Umbilical cord (tissue), 2 donors: ENCODE measurements around the gene PSME1. TPM values are rescaled to one million over a fixed set of nuclear protein-coding genes. Genes with fewer than 3 reads are reported as not detected.

Source experiments
- DNase-seq: peaks from one replicate; pipeline ENCODE4 v3.0.0-alpha.2; 2015; ENCODE audit warnings: low spot score
- total RNA-seq: library from RNA; depleted of rRNA; stranded (reverse); fragments of >200 nt; gene quantifications from one replicate; pipeline ENCODE4 v1.2.3, GENCODE V29; 2014; ENCODE audit warnings: low replicate concordance; ENCODE audit not compliant: insufficient read depth

Gene PSME1
- total RNA-seq, 1 donor from 2014 or later = 35.4 TPM

DNA sequence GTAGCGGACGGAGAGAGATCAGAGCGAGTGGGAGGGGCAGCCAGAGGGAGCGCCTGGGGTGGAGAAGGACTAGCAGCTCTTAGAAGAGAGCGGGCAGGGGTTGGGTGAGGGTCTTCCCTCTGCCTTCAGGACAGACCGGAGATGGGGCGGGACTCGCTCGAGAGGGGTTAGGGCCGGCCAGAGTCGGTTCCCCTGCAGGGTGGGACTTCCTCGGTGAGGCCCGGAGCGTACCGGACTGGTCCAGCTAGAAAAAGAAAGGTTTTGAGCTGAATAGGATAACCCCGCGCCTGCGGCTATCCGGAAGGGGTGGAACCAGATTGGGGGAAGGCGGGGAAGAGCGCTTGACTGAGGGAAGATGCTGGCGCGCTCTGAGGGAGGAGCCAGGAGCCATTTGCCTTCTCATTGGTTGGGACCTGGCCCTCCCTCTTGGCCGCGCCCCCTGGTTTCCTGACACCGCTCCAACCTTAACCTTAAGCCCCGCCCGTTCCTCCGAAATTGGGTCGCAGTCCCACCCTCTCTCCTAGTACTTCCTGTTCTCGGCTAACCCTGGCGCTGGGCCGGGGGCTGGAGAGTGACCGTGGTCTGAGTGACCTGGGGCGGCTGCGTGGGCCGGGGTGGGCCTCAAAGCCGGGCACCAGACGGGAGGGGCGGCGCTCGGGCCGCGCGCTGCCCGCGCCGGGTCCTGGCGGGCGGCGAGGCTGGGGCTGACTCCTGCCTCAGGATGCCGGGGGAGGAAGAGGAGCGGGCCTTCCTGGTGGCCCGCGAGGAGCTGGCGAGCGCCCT lies 11.2 kb downstream of the PSME1 start, which contains the start of gene RNF31:
TSS of gene RNF31 (plus strand) at position 521 of the 783 bp plus-strand sequence. CDS start at position 722, 201 bp downstream.
- peak; percentile 99 for DNase-seq

DNA sequence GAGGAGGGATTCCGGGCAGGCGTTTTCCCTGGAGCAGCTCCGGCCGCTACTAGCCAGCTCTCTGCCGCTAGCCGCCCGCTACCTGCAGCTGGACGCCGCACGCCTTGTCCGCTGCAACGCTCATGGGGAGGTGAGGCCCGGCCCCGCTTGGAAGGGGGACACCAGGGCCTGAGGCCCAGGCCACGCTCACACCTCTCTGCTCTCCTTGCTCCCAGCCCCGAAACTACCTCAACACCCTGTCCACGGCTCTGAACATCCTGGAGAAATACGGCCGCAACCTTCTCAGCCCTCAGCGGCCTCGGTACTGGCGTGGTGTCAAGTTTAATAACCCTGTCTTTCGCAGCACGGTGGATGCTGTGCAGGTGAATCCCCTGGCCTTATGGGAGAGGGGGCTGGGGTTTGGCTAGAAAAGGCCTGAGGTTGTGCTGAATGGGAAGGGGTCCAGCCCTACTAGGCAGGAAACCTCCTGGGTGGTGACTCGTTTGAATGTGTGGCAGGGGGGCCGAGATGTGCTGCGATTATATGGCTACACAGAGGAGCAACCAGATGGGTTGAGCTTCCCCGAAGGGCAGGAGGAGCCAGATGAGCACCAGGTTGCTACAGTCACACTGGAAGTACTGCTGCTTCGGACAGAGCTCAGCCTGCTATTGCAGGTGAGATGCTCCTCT lies 11.9 kb downstream of the PSME1 start:
- DNase-seq = no peak

DNA sequence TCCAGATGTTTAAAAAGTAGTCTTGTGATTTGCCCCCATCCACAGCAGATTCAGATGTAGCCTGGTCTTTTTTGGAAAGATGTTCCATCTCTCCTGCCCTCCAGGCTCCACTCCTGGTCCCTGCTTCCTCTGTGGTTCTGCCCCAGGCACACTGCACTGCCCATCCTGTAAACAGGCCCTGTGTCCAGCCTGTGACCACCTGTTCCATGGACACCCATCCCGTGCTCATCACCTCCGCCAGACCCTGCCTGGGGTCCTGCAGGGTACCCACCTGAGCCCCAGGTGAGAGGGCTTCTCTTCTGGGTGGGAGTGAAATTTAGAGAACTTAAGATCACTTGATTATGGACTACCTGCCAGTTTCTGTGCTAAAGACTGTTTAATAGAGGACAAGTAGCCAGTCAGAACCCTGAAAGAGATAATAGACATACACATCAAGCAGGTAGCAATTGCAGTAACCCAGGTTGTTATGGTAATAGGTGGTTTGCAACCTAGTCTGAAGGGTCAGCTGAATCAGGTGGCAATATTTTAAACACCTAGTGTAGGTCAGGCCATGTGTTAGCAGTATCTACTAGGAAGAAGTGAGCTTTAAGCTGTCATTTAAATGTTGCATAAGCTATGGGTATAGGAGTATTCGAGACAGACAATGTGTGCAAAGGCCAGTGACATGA lies 13.4 kb downstream of the PSME1 start:
- no peak for DNase-seq

DNA sequence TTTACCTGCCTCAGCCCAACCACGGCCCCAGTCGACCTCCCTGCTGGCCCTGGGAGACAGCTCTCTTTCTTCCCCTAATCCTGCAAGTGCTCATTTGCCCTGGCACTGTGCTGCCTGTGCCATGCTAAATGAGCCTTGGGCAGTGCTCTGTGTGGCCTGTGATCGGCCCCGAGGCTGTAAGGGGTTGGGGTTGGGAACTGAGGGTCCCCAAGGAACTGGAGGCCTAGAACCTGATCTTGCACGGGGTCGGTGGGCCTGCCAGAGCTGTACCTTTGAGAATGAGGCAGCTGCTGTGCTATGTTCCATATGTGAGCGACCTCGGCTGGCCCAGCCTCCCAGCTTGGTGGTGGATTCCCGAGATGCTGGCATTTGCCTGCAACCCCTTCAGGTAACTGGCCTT lies 14.1 kb downstream of the PSME1 start:
- DNase-seq = no peak

DNA sequence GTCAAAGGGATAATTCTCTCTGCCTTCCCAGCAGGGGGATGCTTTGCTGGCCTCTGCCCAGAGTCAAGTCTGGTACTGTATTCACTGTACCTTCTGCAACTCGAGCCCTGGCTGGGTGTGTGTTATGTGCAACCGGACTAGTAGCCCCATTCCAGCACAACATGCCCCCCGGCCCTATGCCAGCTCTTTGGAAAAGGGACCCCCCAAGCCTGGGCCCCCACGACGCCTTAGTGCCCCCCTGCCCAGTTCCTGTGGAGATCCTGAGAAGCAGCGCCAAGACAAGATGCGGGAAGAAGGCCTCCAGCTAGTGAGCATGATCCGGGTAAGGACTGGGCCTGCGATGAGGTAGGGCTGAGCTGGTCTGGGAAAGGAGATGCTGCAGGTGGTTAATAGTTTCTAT lies 14.6 kb downstream of the PSME1 start:
- no peak for DNase-seq

DNA sequence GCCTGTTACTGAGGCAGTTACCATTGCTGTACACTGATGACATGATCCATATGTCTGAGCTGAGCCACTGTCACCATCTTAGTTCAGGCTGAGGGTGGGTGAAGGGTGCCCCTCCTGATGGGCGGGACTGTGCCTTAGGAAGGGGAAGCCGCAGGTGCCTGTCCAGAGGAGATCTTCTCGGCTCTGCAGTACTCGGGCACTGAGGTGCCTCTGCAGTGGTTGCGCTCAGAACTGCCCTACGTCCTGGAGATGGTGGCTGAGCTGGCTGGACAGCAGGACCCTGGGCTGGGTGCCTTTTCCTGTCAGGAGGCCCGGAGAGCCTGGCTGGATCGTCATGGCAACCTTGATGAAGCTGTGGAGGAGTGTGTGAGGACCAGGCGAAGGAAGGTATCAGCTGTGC lies 15.0 kb downstream of the PSME1 start:
- DNase-seq = no peak

DNA sequence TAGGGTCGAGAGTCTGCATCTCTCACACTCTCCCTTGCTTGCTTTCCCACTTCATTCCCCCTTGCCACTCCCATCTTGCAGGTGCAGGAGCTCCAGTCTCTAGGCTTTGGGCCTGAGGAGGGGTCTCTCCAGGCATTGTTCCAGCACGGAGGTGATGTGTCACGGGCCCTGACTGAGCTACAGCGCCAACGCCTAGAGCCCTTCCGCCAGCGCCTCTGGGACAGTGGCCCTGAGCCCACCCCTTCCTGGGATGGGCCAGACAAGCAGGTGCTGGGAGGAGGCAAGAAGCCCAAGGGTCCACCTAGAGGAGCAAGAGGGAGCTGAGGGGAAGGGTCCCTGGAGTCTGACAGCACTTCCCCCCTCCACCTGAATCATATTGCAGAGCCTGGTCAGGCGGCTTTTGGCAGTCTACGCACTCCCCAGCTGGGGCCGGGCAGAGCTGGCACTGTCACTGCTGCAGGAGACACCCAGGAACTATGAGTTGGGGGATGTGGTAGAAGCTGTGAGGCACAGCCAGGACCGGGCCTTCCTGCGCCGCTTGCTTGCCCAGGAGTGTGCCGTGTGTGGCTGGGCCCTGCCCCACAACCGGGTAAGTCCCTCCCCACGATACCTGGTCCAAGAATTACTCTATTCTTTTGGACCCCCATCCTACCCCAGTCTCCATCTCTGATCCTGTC lies 15.5 kb downstream of the PSME1 start:
- no peak for DNase-seq

DNA sequence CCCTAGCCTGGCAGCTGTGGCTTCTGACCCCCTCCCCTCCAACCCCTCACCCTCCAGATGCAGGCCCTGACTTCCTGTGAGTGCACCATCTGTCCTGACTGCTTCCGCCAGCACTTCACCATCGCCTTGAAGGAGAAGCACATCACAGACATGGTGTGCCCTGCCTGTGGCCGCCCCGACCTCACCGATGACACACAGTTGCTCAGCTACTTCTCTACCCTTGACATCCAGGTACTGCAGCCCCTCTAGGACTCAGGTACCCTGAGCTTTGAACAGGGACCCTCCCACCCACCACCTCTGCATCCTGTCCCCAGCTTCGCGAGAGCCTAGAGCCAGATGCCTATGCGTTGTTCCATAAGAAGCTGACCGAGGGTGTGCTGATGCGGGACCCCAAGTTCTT lies 19.1 kb downstream of the PSME1 start:
- no peak for DNase-seq

DNA sequence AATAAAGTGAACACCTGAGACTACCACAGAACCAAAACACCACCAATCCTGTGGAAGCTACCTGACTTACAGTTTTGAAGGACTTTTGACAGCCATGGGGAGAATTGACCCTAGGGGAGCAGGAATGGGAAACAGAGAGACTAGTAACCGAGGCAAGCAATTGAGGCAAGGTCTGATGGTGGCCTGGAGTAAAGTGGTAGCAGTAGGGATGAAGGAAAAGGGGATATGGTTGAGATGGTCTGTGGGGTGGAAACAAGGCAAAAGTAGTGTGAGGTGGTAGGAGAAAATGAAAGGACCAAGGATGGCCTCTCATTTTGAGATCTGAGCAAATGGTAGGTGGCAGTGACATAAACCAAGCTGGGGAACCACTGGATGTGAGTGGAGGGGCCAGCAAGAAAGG lies 20.8 kb downstream of the PSME1 start:
- DNase-seq = no peak

DNA sequence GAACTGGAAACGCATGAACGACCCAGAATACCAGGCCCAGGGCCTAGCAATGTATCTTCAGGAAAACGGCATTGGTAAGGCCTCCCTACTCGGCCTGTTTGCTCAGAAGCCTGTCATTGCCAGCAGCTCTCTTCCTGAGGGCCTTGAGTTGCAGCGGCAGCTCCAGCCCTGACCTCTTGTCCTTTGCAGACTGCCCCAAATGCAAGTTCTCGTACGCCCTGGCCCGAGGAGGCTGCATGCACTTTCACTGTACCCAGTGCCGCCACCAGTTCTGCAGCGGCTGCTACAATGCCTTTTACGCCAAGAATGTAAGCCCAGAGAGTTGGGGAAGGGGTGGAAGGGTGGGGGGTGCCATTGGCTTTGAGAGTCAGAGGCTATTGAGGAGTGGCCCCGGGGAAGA lies 21.3 kb downstream of the PSME1 start:
- no peak for DNase-seq

DNA sequence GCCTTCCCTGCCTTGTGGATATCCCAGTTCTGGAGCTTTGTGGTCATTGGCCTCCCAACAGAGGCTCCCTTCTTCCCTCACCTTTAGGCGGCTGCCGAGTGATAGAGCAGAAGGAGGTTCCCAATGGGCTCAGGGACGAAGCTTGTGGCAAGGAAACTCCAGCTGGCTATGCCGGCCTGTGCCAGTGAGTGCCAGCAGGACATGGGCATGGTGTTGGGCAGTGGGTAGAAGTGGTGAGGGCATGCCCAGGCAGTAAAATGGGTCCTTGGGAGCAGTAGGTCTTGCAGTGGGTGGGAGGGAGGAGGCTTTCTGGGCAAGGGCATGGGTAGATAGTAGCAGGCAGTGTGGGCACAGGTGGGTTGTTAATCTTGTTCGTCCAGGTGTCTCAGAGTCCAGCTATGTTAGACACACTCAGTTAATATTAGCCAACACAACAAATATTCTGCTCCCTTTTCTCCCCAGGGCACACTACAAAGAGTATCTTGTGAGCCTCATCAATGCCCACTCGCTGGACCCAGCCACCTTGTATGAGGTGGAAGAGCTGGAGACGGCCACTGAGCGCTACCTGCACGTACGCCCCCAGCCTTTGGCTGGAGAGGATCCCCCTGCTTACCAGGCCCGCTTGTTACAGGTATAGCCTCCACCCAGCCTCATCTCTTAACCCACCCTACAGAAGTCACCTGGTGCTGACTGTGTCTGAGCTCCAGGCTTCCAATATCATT lies 23.9 kb downstream of the PSME1 start:
- DNase-seq = no peak

DNA sequence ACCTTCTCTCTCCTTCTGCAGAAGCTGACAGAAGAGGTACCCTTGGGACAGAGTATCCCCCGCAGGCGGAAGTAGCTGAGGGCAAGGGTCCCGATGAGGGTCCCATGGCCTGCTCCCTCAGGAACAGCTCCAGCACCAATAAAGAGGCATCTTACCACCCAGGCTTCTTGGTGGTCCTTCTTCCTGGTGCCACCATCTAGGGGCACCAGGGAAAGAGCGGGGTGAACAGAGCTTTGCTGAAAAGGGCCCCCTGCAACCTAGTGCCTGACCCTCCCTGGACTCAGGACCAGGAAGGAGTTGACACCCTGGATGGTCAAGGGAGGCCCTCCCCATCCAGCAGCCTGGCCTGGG lies 24.5 kb downstream of the PSME1 start:
- DNase-seq = no peak

DNA sequence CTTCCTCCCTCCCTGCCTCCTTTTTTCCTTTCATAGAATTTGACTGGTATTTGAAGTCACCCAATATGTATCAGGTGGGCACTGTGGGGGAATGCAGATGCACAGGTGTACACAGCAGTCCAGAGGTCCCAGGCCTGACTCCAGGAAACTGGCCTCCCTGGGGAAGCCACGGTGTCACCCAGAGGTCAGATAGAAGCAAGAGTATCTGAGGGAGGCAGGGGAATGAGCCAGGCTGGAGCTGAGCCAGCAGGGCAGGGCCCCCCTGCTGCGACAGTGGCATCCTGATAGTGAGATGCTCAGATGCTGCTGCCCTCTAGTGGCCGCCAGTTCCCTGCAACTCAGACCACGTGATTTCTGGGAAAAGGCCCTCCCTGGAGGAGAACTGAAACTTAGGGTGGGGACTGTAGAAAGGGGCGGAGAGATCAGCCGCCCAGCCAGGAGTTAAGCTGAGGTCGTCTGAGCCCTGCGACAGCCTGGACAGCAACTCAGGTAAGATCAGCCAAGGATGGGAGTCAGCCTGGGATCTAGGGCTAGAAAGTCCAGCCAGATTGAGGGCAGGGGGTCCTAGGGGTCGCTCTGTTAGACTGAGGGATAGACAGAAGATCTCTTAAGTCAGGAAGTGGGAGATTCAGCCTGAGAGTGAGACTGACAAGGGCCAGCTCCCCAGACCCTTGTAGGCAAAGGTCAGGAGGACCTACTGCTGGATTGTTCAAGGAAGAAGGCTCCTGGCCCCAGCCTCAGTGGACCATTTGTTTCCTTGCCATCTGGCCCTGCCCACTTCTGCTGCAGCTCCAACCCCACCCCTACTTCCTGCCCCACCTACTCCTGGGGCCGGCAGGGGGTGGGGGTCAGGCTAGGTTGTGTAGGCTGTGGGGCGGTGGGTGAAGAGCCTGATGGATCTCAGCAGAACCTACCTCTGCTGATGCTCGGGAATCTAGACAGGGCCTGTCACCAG lies 25.1 kb downstream of the PSME1 start, which contains the start of gene IRF9:
TSS of gene IRF9 (plus strand) at position 416 of the 955 bp plus-strand sequence. CDS start 880 bp downstream, outside the sequence.
- peak; percentile 97 for DNase-seq

DNA sequence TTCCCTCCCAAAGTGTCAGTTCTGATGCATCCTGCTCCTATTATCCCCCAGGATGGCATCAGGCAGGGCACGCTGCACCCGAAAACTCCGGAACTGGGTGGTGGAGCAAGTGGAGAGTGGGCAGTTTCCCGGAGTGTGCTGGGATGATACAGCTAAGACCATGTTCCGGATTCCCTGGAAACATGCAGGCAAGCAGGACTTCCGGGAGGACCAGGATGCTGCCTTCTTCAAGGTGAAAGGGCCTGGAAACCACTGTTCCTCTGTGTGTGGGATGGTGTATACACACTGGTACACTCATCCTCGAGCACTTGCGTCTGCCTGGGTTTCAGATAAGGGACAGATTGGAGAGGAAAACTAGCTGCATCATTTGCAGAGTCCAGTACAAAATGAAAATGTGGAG lies 26.1 kb downstream of the PSME1 start:
- DNase-seq = no peak

DNA sequence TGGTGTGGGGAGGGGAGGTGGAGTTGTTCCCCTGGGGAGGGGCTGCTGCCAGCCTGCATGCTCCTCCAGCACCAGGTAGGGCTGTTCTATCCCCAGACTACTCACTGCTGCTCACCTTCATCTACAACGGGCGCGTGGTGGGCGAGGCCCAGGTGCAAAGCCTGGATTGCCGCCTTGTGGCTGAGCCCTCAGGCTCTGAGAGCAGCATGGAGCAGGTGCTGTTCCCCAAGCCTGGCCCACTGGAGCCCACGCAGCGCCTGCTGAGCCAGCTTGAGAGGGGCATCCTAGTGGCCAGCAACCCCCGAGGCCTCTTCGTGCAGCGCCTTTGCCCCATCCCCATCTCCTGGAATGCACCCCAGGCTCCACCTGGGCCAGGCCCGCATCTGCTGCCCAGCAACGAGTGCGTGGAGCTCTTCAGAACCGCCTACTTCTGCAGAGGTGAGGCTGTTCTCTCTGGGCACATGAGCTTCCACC lies 28.6 kb downstream of the PSME1 start:
- no peak for DNase-seq

DNA sequence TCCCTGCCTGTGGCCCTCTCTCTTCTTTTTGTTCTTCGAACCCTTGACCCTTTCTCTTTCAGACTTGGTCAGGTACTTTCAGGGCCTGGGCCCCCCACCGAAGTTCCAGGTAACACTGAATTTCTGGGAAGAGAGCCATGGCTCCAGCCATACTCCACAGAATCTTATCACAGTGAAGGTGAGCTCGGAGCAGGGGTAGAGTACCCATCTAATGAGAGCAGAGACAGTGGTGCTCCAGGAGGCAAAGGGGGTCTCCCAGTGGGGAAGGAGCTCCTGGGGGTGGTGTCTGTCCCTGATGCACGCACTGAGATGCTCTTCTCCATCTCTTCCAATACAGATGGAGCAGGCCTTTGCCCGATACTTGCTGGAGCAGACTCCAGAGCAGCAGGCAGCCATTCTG lies 29.8 kb downstream of the PSME1 start:
- no peak for DNase-seq

DNA sequence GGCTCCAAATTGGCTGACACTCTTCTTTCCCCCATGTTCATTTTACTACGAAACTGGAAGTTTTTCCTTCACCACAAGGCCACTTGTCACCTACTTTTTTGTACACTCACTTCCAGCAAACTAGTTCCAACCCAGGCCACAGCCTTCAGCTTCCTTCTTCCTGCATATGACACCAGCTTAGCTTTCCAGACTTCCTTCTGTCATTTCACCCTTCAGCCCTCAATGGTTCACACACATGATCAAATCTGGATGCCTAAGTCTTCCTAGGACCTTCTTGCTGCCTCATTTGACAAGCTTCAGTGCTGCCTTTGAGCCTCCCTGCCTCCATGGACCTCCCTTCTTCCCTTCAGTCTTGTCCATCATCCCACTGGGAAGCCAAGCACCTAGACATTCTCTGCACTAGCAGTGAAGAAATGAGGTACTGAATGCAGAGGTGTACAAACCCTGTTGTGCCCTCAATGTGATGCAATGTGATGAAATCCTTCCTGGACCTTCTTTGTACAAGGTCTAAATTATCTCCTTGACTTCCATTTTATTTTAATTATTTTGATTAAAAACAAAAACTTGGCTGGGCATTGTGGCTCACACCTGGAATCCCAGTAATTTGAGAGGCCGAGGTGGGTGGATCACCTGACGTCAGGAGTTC lies 31.6 kb downstream of the PSME1 start:
- DNase-seq = no peak

DNA sequence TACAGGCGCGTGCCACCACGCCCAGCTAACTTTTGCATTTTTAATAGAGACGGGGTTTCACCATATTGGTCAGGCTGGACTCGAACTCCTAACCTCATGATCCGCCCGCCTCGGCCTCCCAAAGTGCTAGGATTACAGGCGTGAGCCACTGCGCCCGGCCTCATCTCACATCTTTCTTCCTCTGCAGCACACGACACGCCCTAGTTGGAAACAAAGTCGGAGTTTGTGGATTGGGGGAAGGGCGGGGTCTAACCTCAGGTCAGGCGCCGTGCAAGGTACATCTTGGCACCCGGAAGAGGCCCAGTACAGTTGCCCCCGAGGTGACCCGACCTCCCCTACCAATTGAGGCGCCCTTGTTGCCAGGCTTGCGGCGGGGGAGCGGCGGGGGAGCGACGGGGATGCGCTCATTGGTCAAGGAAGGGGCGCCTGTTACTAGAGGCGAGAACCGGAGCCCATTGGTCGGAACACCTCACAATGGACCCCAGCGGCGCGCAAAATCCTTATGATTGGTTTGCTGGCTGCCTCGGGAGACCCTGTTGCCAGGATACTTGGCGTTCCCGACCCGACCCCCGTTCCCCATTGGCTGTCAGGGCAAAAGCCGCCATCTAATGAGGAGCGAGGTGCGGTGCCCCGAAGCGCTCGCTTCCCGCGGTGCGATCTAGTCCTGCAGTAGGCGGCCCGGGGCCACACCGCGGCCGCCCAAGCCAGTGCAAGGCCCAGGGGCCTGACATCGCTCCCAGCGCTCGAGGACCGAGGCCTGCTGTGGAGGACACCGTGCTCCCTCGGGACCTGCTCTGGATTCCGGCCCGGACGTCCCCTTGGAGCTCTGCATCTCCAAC lies 35.6 kb downstream of the PSME1 start, which contains the start of gene REC8:
TSS of gene REC8 (plus strand) at position 659 of the 839 bp plus-strand sequence. CDS start 473 bp downstream, outside the sequence.
- DNase-seq = peak; percentile 97
